Pancreas (tissue), 10 donors: Measurements from ENCODE around the gene NDUFS4. TPM values are rescaled to one million over a fixed set of nuclear protein-coding genes. Genes with fewer than 3 reads are reported as not detected.

Experiments used
- ATAC-seq, 4 donors: fragments of 200-7000 bp; cut with Tn5 transposase; one replicate each; pipeline versions ENCODE4 v1.8.0 to v1.9.1; 2020; ENCODE audit warnings: mild to moderate bottlenecking in 4 of 4, moderate library complexity in 4 of 4
- DNase-seq, 6 donors: peaks; one replicate each; pipeline ENCODE4 v3.0.0-alpha.2; 2020
- FAIRE-seq: peaks from 2 replicates; lab custom pipeline; 2012; peaks lifted over from hg19 to GRCh38; lab: Jason Lieb, UNC
- H3K27ac ChIP-seq, 4 donors: fragments of 200-600 bp; sonication (generic); 1 replicate in 3 of 4; 2 replicates in 1 of 4; pipeline versions ENCODE4 v1.5.0 to v1.8.0; 2020
- H3K27me3 ChIP-seq, 4 donors: fragments of 200-600 bp; one replicate each; pipeline ENCODE4 v1.8.0; 2021
- H3K36me3 ChIP-seq, 3 donors: fragments of 200-600 bp; sonication (generic) in 1 of 3; one replicate each; pipeline versions ENCODE4 v1.5.0 to v1.8.0; 2020 to 2021
- H3K4me1 ChIP-seq, 3 donors: fragments of 200-600 bp; one replicate each; pipeline ENCODE4 v1.8.0; 2021
- H3K4me3 ChIP-seq, 4 donors: fragments of 200-600 bp; sonication (generic) in 2 of 4; one replicate each; pipeline versions ENCODE4 v1.5.0 to v1.8.0; 2020 to 2021
- H3K9me3 ChIP-seq, 4 donors: fragments of 200-600 bp; one replicate each; pipeline ENCODE4 v1.8.0; 2021
- WGBS, 2 donors: extraction: QIAGEN DNeasy Blood & Tissue Kit; methylation state at CpG; one replicate each; pipeline ENCODE4 v1.1.7; 2013; 5-methylcytosine and 5-hydroxymethylcytosine counted together
- intact Hi-C, 3 donors: fragments of 100-400 bp; cut with DNase I; formaldehyde crosslinking; loops; one replicate each; pipeline versions ENCODE4 v1.11.1 to v1.14.2; 2022
- polyA plus RNA-seq, 2 donors: library from polyadenylated mRNA; stranded (reverse); fragments of 200-250 nt; gene quantifications; one replicate each; pipeline ENCODE4 v1.2.3, GENCODE V29; 2013
- total RNA-seq, 6 donors: library from RNA; stranded (reverse); fragmentation: NEBNext Ultra II Directional in 4 of 6; extraction: Animal tissue kit (Norgen Biotek cat#: 25700) in 4 of 6; gene quantifications; one replicate each; pipeline versions ENCODE4 v1.2.1 to v1.2.4, GENCODE V29; 2021 to 2023
- TF ChIP-seq, protein P1 (sequence below), 4 donors: fragments of 200-600 bp; sonication (generic) in 3 of 4; IDR thresholded peaks; one replicate each; pipeline versions ENCODE4 v1.5.0 to v1.8.0; 2021; ENCODE audit warnings: antibody characterized with exemption in 4 of 4
- donor health status: healthy with polysubstance abuse.
- donor health status: DM: no; HTN: no; CAD: no; lungs with moderate emphysema.
- donor health status: DM: no; HTN: no; CAD: no.
- donor health status: control.
- donor health status: control.
- donor health status: Bipolar disorder and iron deficiency.
- donor health status: DM: yes; HTN: yes; CAD: no.
- donor health status: DM: no; HTN: no; CAD: no.
- donor health status: DM: no; HTN: no; CAD: no.
- donor health status: DM: yes; HTN: yes; CAD: no.

The NDUFS4 gene
- total and polyA plus RNA-seq, 8 donors = 17.8 to 45.4 (median 22.3) TPM

DNA sequence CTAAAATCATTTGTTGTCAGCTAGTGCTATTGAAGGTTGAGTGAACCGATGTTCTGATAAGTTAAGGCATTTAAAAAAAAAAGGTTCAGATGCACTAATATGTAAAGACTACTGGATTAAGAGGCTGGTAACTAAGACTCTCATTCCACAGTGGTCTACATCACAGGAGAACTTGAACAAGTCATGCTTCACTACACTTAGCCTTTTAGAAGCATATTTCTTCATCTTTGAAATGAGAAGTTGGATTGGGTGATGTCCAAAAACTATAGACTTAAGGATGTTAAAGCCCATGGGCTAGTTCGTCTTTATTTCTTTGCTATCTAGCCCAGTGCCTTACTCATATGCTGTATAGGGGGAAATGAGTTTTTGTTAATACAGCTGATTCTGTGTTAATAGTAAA, 107.2 kb downstream of the NDUFS4 start:
- FAIRE-seq (no peak), DNase-seq (no peak)
- 93 to 96% methylated on average over 2 of the region's 2 CpGs for WGBS, 2 donors

DNA sequence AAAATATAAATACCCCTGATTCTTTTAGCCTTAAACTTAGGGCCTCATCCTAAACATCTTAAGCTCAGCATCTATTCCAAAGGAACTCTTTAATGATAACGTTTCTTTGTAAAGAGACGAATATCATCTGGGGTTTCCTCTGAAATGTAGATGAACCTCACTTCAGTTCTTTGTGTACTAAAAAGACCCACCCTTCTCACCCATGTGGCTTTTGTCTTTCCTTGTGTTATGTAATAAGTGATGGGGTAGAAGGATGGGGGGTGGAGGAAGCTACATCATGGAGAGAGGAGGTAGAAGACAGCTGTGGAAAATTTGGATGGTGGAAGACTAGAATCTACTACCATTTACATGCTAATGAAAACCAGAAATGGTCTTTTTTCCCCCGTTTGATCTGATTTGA, 111.0 kb downstream of the NDUFS4 start:
- H3K27me3 ChIP-seq = no peaks in the 10 kb centered on the region
- H3K27ac ChIP-seq = no peak overlapping the region
- no peaks in the 10 kb centered on the region for H3K36me3 ChIP-seq
- no peaks in the 10 kb centered on the region for H3K4me1 ChIP-seq
- FAIRE-seq = no peak
- no peak for DNase-seq
- 90 to 92% methylated on average over 3 of the region's 3 CpGs for WGBS, 2 donors
- H3K9me3 ChIP-seq = no peaks in the 10 kb centered on the region
- TF ChIP-seq, protein P1, sequence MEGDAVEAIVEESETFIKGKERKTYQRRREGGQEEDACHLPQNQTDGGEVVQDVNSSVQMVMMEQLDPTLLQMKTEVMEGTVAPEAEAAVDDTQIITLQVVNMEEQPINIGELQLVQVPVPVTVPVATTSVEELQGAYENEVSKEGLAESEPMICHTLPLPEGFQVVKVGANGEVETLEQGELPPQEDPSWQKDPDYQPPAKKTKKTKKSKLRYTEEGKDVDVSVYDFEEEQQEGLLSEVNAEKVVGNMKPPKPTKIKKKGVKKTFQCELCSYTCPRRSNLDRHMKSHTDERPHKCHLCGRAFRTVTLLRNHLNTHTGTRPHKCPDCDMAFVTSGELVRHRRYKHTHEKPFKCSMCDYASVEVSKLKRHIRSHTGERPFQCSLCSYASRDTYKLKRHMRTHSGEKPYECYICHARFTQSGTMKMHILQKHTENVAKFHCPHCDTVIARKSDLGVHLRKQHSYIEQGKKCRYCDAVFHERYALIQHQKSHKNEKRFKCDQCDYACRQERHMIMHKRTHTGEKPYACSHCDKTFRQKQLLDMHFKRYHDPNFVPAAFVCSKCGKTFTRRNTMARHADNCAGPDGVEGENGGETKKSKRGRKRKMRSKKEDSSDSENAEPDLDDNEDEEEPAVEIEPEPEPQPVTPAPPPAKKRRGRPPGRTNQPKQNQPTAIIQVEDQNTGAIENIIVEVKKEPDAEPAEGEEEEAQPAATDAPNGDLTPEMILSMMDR (IDR thresholded peaks at IDR 0.05) = no peak
- intact Hi-C loops = no loop called here
- no peak overlapping the region for H3K4me3 ChIP-seq
- no peak for ATAC-seq

More for the DNA sequence above, 107.2 kb downstream of the NDUFS4 start:
- intact Hi-C loops = no loop called here
- Histone ChIP-seq H3K36me3 (no peaks in the 10 kb centered on the region), H3K9me3 (no peaks in the 10 kb centered on the region), H3K27ac (no peak overlapping the region), H3K27me3 (no peaks in the 10 kb centered on the region), H3K4me3 (no peak overlapping the region), H3K4me1 (no peaks in the 10 kb centered on the region)
- TF ChIP-seq, protein P1 (IDR thresholded peaks at IDR 0.05) = no peak
- ATAC-seq = no peak

DNA sequence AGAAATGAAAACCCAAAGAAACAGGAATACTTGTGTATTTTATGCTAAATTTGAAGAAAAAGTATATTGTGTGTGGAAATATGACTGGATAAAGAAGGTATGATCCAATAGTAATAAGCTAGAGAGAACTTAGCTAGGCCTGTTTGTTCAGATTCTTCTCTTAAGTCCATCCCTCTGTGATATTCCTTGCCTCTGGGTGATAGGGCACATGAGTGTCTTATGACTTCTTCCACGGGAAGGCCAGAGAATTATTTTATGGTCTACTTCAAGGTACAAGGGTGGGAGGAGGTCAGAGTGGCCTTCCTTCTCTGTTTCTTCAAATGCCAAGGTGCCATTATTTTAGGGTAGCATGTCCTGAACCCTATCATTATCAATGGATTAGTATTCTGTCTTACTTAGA, 113.7 kb downstream of the NDUFS4 start:
- TF ChIP-seq, protein P1 (IDR thresholded peaks at IDR 0.05) = no peak
- no peak for ATAC-seq
- WGBS, 2 donors = 94 to 96% methylated on average over 1 of the region's 1 CpG

DNA sequence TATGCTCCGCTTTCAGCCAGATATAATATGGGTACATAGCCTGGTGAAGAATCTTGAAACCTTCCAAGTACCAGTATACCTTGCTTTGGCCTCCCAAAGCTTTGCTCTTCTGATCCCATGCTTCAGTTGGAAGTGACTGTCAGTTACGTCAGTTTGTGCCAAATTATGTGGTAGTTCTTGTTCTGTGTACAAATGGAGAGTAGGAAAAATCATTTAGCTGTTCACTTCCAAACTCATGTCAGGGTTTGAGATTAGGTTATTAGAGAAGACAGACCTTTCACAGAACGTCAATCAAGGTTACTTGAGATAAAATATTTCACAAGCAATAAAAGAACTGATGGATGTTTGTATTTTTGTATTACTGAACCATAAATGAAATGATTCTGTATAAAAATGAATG, 117.2 kb downstream of the NDUFS4 start:
- no peaks in the 10 kb centered on the region for H3K4me1 ChIP-seq
- FAIRE-seq = no peak
- intact Hi-C loops = no loop called here
- H3K27me3 ChIP-seq = no peaks in the 10 kb centered on the region
- no peak for DNase-seq
- no peak overlapping the region for H3K27ac ChIP-seq
- H3K36me3 ChIP-seq = no peaks in the 10 kb centered on the region
- TF ChIP-seq, protein P1 (IDR thresholded peaks at IDR 0.05) = no peak
- 64 to 65% methylated on average over 3 of the region's 3 CpGs for WGBS, 2 donors
- H3K4me3 ChIP-seq = no peak overlapping the region
- H3K9me3 ChIP-seq = no peaks in the 10 kb centered on the region
- no peak for ATAC-seq

More for the DNA sequence above, 113.7 kb downstream of the NDUFS4 start:
- Histone ChIP-seq H3K4me1 (no peaks in the 10 kb centered on the region), H3K4me3 (no peak overlapping the region), H3K36me3 (no peaks in the 10 kb centered on the region), H3K27me3 (no peaks in the 10 kb centered on the region), H3K27ac (no peak overlapping the region), H3K9me3 (no peaks in the 10 kb centered on the region)
- FAIRE-seq = no peak
- intact Hi-C loops = no loop called here
- DNase-seq = no peak

DNA sequence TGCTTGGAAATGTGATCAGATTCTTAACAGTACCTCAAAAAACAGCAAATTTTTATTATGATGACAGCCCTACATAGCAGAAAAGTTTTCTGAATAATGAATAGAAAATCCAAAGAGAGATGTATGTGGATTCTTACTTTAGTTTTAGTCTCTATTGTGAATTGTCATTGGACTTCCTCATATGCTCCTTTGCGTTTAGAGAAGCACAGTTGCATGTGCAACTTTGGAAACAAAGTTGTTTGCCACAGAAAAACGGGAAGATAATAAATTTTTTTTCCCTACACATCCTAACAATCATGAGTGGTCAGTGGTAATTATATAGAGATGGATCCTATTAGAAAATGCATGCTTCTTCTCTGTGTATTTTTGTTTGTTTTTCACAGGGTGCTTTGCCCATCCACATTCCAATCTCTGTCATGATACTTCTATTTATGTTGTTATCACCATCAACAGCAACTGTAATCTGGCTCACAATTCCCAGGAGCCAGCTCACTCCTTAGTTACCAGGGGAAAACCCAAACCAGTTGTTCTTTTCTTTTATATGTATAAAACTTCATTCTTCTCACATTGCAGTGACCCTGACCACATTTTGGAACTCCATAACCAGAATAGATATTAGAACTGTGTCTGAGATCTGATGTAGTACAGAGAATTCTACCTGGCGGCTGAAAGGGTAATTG, 118.7 kb downstream of the NDUFS4 start:
- Histone ChIP-seq H3K36me3 (peaks cover 0 to 11% (median 0%) of the 10 kb centered on the region in 3 donors), H3K27ac (no peak overlapping the region)
- no peak for FAIRE-seq

More for the DNA sequence above, 118.7 kb downstream of the NDUFS4 start:
- Histone ChIP-seq H3K27me3 (no peaks in the 10 kb centered on the region), H3K9me3 (no peaks in the 10 kb centered on the region), H3K4me1 (no peaks in the 10 kb centered on the region), H3K4me3 (no peak overlapping the region)
- 80 to 83% methylated on average over 3 of the region's 3 CpGs for WGBS, 2 donors
- TF ChIP-seq, protein P1 (IDR thresholded peaks at IDR 0.05) = no peak
- ATAC-seq = peak in 1 of 4 donors; percentile 35
- intact Hi-C loops = no loop called here
- DNase-seq = no peak
